GM15510 (cell line): ENCODE data around the gene PTGER3.

Source experiments
- POLR2A ChIP-seq: IDR thresholded peaks from 3 replicates; pipeline ENCODE4 v1.6.1; 2011; ENCODE audit warnings: borderline replicate concordance; ENCODE audit not compliant: insufficient read length; ENCODE audit errors: extremely low read depth

PTGER3 gene

DNA sequence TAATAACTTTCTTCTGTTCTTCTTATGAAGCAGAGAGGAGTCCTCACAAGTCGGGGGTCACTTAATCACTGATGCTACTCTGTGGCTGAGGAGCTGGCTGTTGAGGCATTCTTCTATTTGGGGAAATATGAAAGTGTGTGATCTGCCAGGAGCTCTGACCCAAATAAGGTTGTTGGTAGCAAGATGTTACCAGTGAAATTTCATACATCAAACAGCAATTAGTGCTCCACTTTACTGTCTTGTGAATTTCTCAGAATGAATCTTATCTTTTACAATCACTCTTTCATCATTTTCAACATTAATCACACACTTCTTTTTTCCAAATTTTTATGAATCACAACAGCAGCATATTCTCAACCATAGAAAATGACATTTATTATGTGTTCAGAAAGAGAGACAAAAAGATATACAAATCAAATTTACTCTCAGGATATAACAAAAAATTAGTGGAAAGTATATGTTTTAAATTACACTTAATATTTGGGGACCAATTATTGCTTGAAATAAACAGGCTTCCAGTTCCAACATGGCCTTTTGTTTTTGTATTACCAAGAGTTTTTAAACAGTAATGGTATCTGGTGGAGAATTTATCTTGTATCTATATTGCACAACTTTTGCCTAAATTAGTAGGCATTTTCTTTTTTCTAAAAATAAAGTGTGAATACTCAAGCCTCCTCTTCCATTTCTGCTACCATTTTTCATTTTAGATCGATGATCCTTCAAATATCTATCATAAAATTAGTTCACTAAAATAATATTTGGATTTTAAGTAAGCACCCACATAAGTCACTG lies 9.6 kb downstream of the PTGER3 start:
- TF ChIP-seq POLR2A: no peak

GRCh38 chr1:71037066-71037465 lies 10.6 kb downstream of the PTGER3 start:
- TF ChIP-seq POLR2A: no peak

GRCh38 chr1:71033136-71033535 lies 14.5 kb downstream of the PTGER3 start:
- no peak for TF ChIP-seq POLR2A

GRCh38 chr1:71031426-71031825 lies 16.2 kb downstream of the PTGER3 start:
- TF ChIP-seq POLR2A: no peak

GRCh38 chr1:71030026-71030425 lies 17.6 kb downstream of the PTGER3 start:
- no peak for TF ChIP-seq POLR2A

DNA sequence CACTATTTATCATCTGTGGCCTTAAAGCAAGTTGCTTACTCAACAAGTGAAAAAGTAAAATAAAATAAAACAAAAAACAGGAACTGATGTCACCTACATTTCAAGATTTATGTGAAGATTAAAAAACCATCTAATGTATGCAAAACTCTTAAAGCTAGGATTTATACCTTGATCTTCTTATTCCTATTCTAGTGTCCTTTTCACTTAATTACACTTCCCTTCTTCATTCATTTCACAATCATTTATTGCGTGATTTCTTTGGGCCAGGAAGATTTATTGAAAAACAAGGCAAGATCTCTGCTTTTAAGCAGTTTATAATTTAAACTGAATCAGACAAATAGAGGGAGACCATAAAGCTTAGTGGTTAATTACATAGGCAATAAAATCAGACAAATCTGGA lies 18.6 kb downstream of the PTGER3 start:
- no peak for TF ChIP-seq POLR2A

DNA sequence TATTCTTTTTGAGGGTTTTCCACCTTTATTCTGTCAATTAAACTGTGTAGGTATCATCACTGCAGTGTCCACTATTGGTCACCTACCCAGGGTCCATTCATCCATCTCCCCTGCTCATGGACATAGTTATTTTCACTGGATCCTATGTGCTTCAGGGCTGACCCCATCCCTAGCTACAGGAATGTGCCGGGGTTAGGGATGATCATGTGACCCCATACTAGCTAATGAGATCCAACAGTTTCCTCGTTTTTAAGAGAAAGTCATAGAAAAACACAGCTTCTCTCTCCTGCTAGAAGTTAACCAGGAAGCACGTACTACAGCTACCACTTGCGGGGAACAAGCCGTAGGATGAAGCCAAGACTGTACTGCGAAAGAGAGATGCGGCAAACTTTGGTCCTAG lies 19.6 kb downstream of the PTGER3 start:
- TF ChIP-seq POLR2A: no peak

DNA sequence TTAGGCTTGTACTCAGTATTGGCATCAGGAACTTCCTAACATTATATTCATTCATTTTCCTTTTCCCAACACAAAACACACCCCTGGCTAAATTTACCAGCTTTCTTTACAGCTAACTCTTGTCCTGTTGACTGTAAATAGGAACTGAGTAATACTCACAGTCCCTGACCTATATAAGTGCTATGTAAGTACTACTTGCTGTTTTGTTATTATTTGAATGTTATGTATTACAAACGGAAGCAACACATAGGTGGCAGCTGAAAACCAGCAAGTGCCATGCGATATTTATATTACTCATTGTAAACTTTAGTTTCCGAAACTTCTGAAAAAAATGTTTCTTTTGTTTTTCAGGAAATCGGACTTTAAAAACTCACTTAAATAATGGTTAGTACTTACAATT lies 21.5 kb downstream of the PTGER3 start:
- TF ChIP-seq POLR2A: no peak

- no peak for TF ChIP-seq POLR2A
These were observed 24.1 kb downstream of the PTGER3 start for GRCh38 chr1:71023515-71023914.

GRCh38 chr1:71019233-71019969 lies 28.2 kb downstream of the PTGER3 start:
- no peak for TF ChIP-seq POLR2A

GRCh38 chr1:71018791-71019190 lies 28.8 kb downstream of the PTGER3 start:
- no peak for TF ChIP-seq POLR2A

- no peak for TF ChIP-seq POLR2A
These were observed 31.9 kb downstream of the PTGER3 start for GRCh38 chr1:71015745-71016144.

DNA sequence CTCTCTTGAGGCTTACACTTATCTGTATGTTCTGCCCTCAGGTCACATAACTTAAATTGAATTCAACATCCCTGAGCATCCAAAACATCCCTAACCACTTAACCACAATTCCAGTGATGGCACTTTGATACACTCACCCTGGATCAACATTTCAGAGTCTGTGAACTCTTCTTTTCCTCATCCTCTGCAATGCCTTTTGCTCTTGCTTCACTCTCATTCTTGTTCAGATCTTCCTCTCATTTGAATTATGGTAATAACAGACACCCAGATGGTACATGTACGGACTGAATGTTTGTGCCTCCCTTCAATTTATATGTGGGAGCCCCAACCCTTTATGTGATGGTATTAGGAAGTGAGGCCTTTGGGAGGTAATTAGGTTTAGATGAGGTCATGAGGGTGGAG lies 33.4 kb downstream of the PTGER3 start:
- TF ChIP-seq POLR2A: no peak

DNA sequence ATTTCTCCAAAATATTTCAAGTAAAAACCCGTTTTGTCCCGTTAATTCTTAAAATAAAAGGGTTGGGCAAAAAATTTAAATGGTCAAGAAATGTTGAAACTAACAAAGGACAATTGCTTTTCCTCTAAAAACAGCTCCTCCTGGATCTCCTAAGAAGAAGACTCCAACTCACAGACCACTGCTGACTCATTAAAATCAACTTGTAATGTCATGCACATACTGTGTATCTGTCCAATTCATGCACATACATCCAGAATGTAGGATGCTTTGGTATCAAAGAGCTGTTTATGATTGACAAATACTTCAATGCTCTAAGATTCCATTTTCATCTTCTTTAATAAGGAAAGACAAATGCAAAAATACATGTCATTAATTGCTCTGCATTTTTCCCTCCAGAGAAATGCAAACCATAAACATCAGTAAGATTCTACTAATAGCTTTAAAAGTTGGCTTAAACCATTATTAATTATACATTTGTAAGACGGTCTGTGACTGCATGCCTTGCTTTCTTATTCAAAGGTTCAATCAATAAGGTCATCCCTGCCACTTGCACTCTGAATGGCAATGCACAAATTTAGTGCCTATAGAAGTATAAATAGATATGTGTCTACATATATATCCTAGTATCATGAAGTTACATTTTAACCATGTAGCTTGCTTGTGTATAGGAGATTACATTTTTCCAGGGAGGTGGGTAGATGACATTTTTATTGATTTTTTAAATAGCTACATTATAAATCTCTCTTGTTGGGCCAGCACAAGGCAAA lies 44.7 kb downstream of the PTGER3 start:
- no peak for TF ChIP-seq POLR2A

GRCh38 chr1:71001624-71002023 lies 46.0 kb downstream of the PTGER3 start:
- TF ChIP-seq POLR2A: no peak
